CD14-positive monocyte (primary cell): ENCODE data around the gene MYL1. TPM values are rescaled to one million over a fixed set of nuclear protein-coding genes. Genes with fewer than 3 reads are reported as not detected.

Experiments used
- DNase-seq, 3 donors: peaks; one replicate each; pipeline ENCODE4 v3.0.0-alpha.2; 2011 to 2022
- H2AFZ ChIP-seq: 2 replicates; pipeline ENCODE4 v1.6.0; 2012; ENCODE audit warnings: mild to moderate bottlenecking, low read depth, low read length, inconsistent platforms; ENCODE audit not compliant: insufficient read depth, poor library complexity, severe bottlenecking
- H3K27ac ChIP-seq, 2 donors: 1 replicate in 1 of 2; 2 replicates in 1 of 2; pipeline ENCODE4 v1.5.1; 2012 to 2013; ENCODE audit warnings: low read length in 2 of 2, control low read depth in 1 of 2, inconsistent platforms in 1 of 2, low read depth in 1 of 2, mild to moderate bottlenecking in 1 of 2
- H3K27me3 ChIP-seq, 2 donors: one replicate each; pipeline versions ENCODE4 v1.6.0 to v1.6.1; 2011 to 2013; ENCODE audit warnings: low read length in 2 of 2; ENCODE audit not compliant: control insufficient read depth in 2 of 2, insufficient read depth in 2 of 2
- H3K36me3 ChIP-seq, 2 donors: replicated peaks in 1 of 2; 1 replicate in 1 of 2; 2 replicates in 1 of 2; pipeline versions ENCODE4 v1.5.1 to v1.6.1; 2012 to 2013; ENCODE audit warnings: low read length in 2 of 2, control low read depth in 1 of 2, inconsistent platforms in 1 of 2, mild to moderate bottlenecking in 1 of 2; ENCODE audit not compliant: insufficient read depth in 2 of 2, control insufficient read depth in 1 of 2
- H3K4me1 ChIP-seq, 2 donors: 1 replicate in 1 of 2; 2 replicates in 1 of 2; pipeline versions ENCODE4 v1.5.1 to v1.6.1; 2012 to 2013; ENCODE audit warnings: low read length in 2 of 2, control low read depth in 1 of 2, inconsistent platforms in 1 of 2, mild to moderate bottlenecking in 1 of 2, moderate library complexity in 1 of 2; ENCODE audit not compliant: insufficient read depth in 2 of 2, control insufficient read depth in 1 of 2
- H3K4me2 ChIP-seq: replicated peaks from 2 replicates; pipeline ENCODE3; 2012; ENCODE audit warnings: low read length, moderate library complexity, mild to moderate bottlenecking; ENCODE audit not compliant: poor library complexity, severe bottlenecking; ENCODE audit errors: extremely low read depth
- H3K4me3 ChIP-seq, 3 experiments: fragments of 200-600 bp in 1 of 3; sonication (generic) in 1 of 3; replicated peaks in 1 of 3; 1 replicate in 2 of 3; 2 replicates in 1 of 3; pipeline ENCODE4 v1.5.1; 2011 to 2013; ENCODE audit warnings: low read length in 3 of 3, mild to moderate bottlenecking in 3 of 3, control low read depth in 2 of 3, low read depth in 2 of 3, inconsistent platforms in 1 of 3, moderate library complexity in 1 of 3
- H3K79me2 ChIP-seq: 2 replicates; pipeline ENCODE4 v1.6.0; 2012; ENCODE audit warnings: mild to moderate bottlenecking, control low read depth, inconsistent platforms, low read length, moderate library complexity; ENCODE audit not compliant: insufficient read depth
- H3K9ac ChIP-seq: 2 replicates; pipeline ENCODE4 v1.6.0; 2017; ENCODE audit warnings: low read length, mild to moderate bottlenecking; ENCODE audit not compliant: insufficient read depth, poor library complexity, severe bottlenecking
- H3K9me3 ChIP-seq, 2 donors: replicated peaks in 1 of 2; 1 replicate in 1 of 2; 2 replicates in 1 of 2; pipeline versions ENCODE4 v1.5.1 to v1.6.1; 2012 to 2013; ENCODE audit warnings: low read length in 2 of 2, control low read depth in 1 of 2; ENCODE audit not compliant: control insufficient read depth in 1 of 2, insufficient read depth in 1 of 2
- H4K20me1 ChIP-seq: 2 replicates; pipeline ENCODE4 v1.6.0; 2012; ENCODE audit warnings: mild to moderate bottlenecking, low read length, control low read depth, moderate library complexity; ENCODE audit not compliant: insufficient read depth
- H3K27ac Mint-ChIP-seq, 7 donors: one replicate each; pipeline ENCODE4 v1.8.0; 2020; ENCODE audit warnings: mild to moderate bottlenecking in 7 of 7, mixed read lengths in 7 of 7, moderate library complexity in 6 of 7, inconsistent platforms in 2 of 7
- H3K27me3 Mint-ChIP-seq, 3 donors: one replicate each; pipeline ENCODE4 v1.8.0; 2021 to 2022; ENCODE audit warnings: low read depth in 3 of 3, mild to moderate bottlenecking in 3 of 3, mixed read lengths in 3 of 3, moderate library complexity in 3 of 3, inconsistent platforms in 1 of 3
- H3K36me3 Mint-ChIP-seq, 2 donors: one replicate each; pipeline ENCODE4 v1.8.0; 2020; ENCODE audit warnings: mixed read lengths in 2 of 2, inconsistent platforms in 1 of 2, mild to moderate bottlenecking in 1 of 2
- H3K4me1 Mint-ChIP-seq: one replicate; pipeline ENCODE4 v1.8.0; 2020; ENCODE audit warnings: mild to moderate bottlenecking, mixed read lengths
- H3K4me3 Mint-ChIP-seq, 2 donors: one replicate each; pipeline ENCODE4 v1.8.0; 2020; ENCODE audit warnings: mild to moderate bottlenecking in 2 of 2, mixed read lengths in 2 of 2, moderate library complexity in 1 of 2
- H3K9me3 Mint-ChIP-seq, 7 donors: one replicate each; pipeline ENCODE4 v1.8.0; 2020 to 2022; ENCODE audit warnings: mixed read lengths in 7 of 7, mild to moderate bottlenecking in 6 of 7, moderate library complexity in 6 of 7, inconsistent platforms in 2 of 7
- CTCF ChIP-seq: fragments of 200-600 bp; IDR thresholded peaks from one replicate; pipeline ENCODE4 v1.8.0; 2022; ENCODE audit warnings: antibody characterized with exemption, mild to moderate bottlenecking
- WGBS: methylation state at CpG from one replicate; pipeline ENCODE4 v1.1.5; 2013; ENCODE audit warnings: missing lambda C conversion rate; ENCODE audit not compliant: insufficient coverage; 5-methylcytosine and 5-hydroxymethylcytosine counted together
- intact Hi-C, 2 donors: fragments of 100-400 bp; cut with micrococcal nuclease; formaldehyde crosslinking; loops; one replicate each; pipeline versions ENCODE4 v1.15.0 to v1.15.1; 2023
- polyA plus RNA-seq, 3 donors: library from polyadenylated mRNA; depleted of rRNA in 1 of 3; unstranded in 2 of 3; stranded (reverse) in 1 of 3; fragments of 300-500 nt in 2 of 3; fragments of >200 nt in 1 of 3; fragmentation: Illumina TruSeq in 2 of 3; gene quantifications; 1 replicate in 2 of 3; 2 replicates in 1 of 3; pipeline ENCODE4 v1.2.3, GENCODE V29; 2012 to 2021

MYL1 gene
- polyA plus RNA-seq, 3 donors: not detected

GRCh38 chr2:210309548-210310233, 5.3 kb downstream of the MYL1 start:
- intact Hi-C loops: no loop called here
- TF ChIP-seq CTCF: no peak
- H3K4me3 ChIP-seq: no peak overlapping the region
- H3K4me1 Mint-ChIP-seq: no peaks in the 10 kb centered on the region
- H4K20me1 ChIP-seq: no peaks in the 10 kb centered on the region
- no peak overlapping the region for H3K4me2 ChIP-seq
- no peak for DNase-seq
- H3K4me1 ChIP-seq: no peaks in the 10 kb centered on the region
- no peaks in the 10 kb centered on the region for H3K27me3 ChIP-seq
- no peak overlapping the region for H3K9ac ChIP-seq
- H3K27me3 Mint-ChIP-seq: no peaks in the 10 kb centered on the region
- no peak overlapping the region for H3K27ac ChIP-seq
- no CpG with 5 or more reads among the region's 1 CpG for WGBS
- no peaks in the 10 kb centered on the region for H3K36me3 ChIP-seq
- H3K36me3 Mint-ChIP-seq: no peaks in the 10 kb centered on the region
- no peak overlapping the region for H3K4me3 Mint-ChIP-seq
- peaks cover 0 to 2% (median 0%) of the 10 kb centered on the region in 7 donors for H3K9me3 Mint-ChIP-seq
- no peak overlapping the region for H2AFZ ChIP-seq
- no peaks in the 10 kb centered on the region for H3K9me3 ChIP-seq
- no peaks in the 10 kb centered on the region for H3K79me2 ChIP-seq
- H3K27ac Mint-ChIP-seq: no peak overlapping the region

- Mint-ChIP-seq H3K36me3 (no peaks in the 10 kb centered on the region), H3K27ac (no peak overlapping the region), H3K4me3 (no peak overlapping the region), H3K4me1 (no peaks in the 10 kb centered on the region), H3K27me3 (peaks cover 0 to 2% (median 0%) of the 10 kb centered on the region in 3 donors), H3K9me3 (peaks cover 0 to 2% (median 0%) of the 10 kb centered on the region in 7 donors)
- Histone ChIP-seq H2AFZ (no peak overlapping the region), H3K9me3 (no peaks in the 10 kb centered on the region), H3K36me3 (no peaks in the 10 kb centered on the region), H4K20me1 (no peaks in the 10 kb centered on the region), H3K27ac (no peak overlapping the region), H3K27me3 (no peaks in the 10 kb centered on the region), H3K79me2 (no peaks in the 10 kb centered on the region), H3K4me1 (no peaks in the 10 kb centered on the region), H3K4me3 (no peak overlapping the region), H3K4me2 (no peak overlapping the region), H3K9ac (no peak overlapping the region)
- TF ChIP-seq CTCF: no peak
- intact Hi-C loops: no loop called here
- 100% methylated on average over 2 of the region's 3 CpGs for WGBS
- DNase-seq: no peak
These were observed 11.5 kb downstream of the MYL1 start for GRCh38 chr2:210303498-210303897.
